HG03095 (cell line): Measurements from ENCODE around the gene CEACAM6.
"Not testable (repeated sequence)": the region's sequence is repeated elsewhere in the genome, so short reads cannot be mapped to it uniquely, and the experiment has no call there.

Experiments
- ATAC-seq: cut with Tn5 transposase; IDR thresholded peaks from one replicate; pipeline ENCODE4 v1.9.1; 2021; ENCODE audit warnings: moderate library complexity; ENCODE audit not compliant: unreplicated experiment

The CEACAM6 gene

DNA sequence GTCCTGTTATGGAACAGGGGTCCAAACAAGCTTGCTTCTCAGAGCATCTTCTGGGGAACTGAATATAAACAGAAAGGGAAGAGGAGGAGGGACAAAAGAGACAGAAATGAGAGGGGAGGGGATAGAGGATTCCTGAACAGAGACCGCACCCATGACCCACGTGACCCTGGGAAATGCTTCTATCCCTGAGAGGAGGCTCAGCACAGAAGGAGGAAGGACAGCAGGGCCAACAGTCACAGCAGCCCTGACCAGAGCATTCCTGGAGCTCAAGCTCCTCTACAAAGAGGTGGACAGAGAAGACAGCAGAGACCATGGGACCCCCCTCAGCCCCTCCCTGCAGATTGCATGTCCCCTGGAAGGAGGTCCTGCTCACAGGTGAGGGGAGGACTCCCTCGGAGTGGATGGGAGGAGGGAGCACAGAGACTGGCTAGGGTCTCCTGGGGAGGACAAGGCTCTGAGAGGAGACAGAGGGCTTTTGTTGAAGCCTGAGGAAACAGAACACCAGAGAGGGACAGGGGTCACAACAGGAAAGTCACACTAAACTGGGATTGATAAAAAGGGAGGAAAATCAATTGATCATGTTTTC lies at the start of gene CEACAM6:
TSS of gene CEACAM6 (plus strand) at position 203 of the 586 bp plus-strand sequence. CDS start at position 312, 109 bp downstream.
- ATAC-seq = no peak

DNA sequence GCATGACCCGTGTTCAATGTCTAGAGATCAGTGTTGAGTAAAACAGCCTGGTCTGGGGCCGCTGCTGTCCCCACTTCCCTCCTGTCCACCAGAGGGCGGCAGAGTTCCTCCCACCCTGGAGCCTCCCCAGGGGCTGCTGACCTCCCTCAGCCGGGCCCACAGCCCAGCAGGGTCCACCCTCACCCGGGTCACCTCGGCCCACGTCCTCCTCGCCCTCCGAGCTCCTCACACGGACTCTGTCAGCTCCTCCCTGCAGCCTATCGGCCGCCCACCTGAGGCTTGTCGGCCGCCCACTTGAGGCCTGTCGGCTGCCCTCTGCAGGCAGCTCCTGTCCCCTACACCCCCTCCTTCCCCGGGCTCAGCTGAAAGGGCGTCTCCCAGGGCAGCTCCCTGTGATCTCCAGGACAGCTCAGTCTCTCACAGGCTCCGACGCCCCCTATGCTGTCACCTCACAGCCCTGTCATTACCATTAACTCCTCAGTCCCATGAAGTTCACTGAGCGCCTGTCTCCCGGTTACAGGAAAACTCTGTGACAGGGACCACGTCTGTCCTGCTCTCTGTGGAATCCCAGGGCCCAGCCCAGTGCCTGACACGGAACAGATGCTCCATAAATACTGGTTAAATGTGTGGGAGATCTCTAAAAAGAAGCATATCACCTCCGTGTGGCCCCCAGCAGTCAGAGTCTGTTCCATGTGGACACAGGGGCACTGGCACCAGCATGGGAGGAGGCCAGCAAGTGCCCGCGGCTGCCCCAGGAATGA lies 48.4 kb upstream of the CEACAM6 start:
- ATAC-seq = no peak

DNA sequence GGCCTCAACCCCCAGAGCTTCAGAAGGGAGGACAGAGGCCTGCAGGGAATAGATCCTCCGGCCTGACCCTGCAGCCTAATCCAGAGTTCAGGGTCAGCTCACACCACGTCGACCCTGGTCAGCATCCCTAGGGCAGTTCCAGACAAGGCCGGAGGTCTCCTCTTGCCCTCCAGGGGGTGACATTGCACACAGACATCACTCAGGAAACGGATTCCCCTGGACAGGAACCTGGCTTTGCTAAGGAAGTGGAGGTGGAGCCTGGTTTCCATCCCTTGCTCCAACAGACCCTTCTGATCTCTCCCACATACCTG lies 47.9 kb upstream of the CEACAM6 start:
- no peak for ATAC-seq

DNA sequence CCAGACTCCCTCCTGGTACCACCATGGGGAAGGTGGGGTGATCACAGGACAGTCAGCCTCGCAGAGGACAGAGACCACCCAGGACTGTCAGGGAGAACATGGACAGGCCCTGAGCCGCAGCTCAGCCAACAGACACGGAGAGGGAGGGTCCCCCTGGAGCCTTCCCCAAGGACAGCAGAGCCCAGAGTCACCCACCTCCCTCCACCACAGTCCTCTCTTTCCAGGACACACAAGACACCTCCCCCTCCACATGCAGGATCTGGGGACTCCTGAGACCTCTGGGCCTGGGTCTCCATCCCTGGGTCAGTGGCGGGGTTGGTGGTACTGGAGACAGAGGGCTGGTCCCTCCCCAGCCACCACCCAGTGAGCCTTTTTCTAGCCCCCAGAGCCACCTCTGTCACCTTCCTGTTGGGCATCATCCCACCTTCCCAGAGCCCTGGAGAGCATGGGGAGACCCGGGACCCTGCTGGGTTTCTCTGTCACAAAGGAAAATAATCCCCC lies 47.4 kb upstream of the CEACAM6 start:
- ATAC-seq = no peak

DNA sequence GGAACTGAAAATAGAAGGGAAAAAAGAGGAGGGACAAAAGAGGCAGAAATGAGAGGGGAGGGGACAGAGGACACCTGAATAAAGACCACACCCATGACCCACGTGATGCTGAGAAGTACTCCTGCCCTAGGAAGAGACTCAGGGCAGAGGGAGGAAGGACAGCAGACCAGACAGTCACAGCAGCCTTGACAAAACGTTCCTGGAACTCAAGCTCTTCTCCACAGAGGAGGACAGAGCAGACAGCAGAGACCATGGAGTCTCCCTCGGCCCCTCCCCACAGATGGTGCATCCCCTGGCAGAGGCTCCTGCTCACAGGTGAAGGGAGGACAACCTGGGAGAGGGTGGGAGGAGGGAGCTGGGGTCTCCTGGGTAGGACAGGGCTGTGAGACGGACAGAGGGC lies 46.8 kb upstream of the CEACAM6 start, which contains the start of gene CEACAM5:
TSS of gene CEACAM5 (plus strand) at position 146 of the 400 bp plus-strand sequence. CDS start at position 252, 106 bp downstream.
- ATAC-seq = no peak

DNA sequence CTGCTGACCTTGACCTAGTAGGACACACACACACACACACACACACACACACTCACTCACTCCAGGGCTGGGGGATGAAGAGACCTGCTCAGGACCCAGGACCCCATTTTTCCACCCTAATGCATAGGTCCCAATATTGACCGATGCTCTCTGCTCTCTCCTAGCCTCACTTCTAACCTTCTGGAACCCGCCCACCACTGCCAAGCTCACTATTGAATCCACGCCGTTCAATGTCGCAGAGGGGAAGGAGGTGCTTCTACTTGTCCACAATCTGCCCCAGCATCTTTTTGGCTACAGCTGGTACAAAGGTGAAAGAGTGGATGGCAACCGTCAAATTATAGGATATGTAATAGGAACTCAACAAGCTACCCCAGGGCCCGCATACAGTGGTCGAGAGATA lies 45.8 kb upstream of the CEACAM6 start:
- ATAC-seq = not testable (repeated sequence)

DNA sequence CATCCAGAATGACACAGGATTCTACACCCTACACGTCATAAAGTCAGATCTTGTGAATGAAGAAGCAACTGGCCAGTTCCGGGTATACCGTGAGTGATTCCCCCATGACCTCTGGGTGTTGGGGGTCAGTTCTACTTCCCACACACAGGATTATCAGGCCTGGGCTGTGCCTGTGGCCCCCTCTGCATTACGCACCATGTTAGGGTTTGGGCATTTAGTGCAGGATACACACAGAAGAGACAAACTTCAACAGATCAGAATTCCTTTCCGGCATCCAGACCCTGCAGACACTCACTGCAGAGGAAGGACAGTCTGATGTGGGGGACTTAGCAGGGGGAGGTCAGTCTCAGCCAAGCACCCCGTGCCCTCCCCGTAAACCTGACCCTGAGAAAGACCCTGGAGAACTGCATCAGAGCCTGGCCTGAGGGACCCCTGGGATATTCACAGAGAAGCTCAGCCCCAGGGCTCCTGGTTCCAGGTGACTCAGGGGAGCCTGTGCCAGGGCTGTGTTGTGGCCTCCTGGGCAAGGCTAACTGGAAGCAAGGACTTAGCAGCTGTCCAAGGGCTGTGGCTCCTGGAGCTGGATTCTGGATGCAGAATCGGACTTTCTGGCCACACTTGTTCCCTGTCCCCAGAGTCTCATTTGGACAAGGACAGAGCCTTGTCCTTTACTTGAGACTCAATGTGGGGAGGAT lies 45.2 kb upstream of the CEACAM6 start:
- ATAC-seq = no peak

DNA sequence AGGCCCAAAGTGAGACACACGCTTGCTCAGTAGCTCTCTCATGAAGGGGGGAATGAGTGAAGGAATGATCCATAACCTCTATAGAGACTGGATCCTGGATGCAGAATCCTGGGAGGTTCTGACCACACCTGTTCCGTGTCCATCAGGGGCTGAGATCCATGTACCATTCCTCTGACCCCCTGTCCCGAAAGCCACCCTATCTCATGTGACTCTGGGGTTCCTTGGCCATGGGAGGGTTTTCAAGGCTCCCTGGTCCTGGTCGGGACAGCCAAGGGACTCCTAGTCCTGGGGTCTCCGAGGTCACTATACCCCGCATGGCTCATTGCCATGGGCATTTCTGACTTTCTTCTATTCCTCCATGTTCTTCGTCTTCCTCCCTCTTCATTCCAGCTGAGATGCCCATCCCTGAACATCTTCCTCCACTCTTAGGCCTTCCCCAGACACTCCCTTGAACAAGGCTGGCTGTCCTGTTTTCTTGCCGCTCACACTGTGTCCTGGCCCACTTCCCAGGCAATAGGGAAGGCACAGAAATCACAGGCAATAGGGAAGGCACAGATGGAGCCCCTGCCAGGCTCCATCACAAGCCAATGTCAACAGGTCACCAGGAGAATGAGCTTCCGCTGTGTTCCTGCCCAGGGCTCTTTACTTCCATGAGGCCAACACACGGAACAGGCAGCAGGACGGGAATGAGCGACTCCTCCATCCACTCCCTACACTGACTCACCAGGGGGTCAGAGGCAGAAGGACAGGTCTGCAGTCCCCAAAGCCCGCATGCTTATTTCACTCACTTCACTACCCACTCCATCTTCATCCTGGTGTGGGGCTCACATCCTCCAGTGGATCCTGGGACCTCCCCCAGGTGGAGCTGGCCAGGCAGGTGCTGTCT lies 43.7 kb upstream of the CEACAM6 start:
- no peak for ATAC-seq

DNA sequence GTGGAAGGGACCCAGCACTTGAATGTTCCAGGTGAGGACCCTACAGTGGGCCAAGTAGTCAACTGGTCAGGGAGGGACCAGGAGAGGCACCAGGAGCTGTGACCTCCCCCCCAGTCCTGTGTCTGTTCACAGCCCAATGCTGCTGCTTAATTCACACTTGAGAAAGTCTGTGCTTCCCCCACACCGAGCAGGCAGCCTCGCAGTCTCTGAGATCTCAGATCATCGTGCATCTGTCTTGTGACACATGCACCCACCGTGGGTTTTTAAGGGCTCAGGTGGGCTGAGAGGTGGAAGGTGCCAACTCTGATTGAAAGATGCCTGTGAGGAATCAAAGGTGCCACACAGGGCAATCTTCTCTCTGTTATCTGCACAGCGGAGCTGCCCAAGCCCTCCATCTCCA lies 40.7 kb upstream of the CEACAM6 start:
- no peak for ATAC-seq

GRCh38 chr19:41718761-41719160 lies 36.6 kb upstream of the CEACAM6 start:
- no peak for ATAC-seq

DNA sequence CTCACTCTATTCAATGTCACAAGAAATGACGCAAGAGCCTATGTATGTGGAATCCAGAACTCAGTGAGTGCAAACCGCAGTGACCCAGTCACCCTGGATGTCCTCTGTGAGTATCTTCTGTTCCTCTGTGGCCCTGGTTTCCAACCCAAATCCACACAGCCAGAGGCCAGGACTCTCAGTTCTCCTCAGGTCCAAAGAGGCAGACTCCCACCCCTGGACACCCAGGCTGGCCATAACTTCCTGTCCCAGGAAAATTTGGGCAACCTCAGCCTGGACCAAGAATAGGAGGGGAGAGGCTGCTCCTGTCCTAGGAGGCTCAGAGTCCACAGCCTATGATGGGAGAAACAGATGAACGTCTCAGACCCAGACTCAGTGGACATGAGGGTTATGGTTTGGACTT lies 35.2 kb upstream of the CEACAM6 start:
- ATAC-seq = no peak

DNA sequence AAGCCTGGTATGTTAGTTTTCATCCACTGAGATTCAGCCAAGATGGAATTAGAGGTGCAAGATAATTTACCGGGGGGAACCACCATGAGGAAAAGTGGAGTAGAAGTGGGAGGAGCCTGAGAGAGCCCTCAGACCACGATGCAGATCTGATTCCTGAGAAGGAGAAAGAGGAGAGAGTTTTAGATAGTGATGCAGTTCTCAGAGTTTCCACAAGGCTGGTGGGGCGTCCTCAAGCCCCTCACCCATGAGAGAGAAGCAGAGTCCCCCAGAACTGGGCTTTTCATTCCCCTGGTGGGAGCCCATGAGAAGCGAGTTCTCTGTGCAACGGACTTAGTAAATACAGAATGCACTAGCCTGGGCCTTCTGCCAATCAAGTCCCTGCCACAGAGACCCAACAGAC lies 28.8 kb upstream of the CEACAM6 start:
- ATAC-seq = no peak

DNA sequence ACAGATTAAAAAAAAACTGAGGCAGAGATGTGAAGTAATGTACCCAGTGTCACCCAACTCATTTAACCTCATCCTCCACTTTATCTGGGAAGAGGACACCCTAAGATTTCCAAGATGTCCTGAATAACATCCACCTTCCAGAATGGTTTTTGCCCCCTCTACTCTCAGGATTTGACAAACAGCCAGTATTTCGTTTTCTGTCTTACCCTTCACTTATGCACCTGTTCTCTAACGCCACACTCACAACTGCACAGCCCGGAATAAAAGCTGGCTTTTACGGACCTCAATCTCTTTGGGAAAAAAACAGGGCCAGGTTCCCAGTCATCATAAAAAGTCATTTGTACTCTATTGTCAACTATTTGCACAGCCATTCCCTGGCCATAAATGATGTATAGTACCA lies 21.2 kb upstream of the CEACAM6 start:
- no peak for ATAC-seq

DNA sequence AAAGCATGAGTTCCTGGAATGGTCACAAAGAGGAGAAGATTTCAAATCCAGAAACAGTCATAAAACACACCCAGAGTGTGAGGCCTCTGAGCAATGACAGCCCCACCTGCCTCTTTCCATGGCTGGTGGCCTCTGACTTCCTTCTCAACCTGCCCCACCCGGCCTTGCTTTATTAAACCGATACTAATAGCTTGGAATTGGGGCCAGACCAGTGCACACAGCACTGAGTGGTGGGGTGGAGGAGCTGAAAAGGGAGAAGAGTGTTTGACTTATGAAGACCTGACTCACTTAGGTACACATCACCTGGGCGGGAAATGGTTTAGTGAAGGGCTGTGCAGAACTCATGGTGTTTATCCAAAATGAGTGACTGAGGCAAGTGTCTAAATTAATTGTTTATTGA lies 20.7 kb upstream of the CEACAM6 start:
- no peak for ATAC-seq

- ATAC-seq = no peak
Observed at GRCh38 chr19:41735071-41735600, 20.2 kb upstream of the CEACAM6 start.

GRCh38 chr19:41739361-41739760 lies 16.0 kb upstream of the CEACAM6 start:
- ATAC-seq = no peak

DNA sequence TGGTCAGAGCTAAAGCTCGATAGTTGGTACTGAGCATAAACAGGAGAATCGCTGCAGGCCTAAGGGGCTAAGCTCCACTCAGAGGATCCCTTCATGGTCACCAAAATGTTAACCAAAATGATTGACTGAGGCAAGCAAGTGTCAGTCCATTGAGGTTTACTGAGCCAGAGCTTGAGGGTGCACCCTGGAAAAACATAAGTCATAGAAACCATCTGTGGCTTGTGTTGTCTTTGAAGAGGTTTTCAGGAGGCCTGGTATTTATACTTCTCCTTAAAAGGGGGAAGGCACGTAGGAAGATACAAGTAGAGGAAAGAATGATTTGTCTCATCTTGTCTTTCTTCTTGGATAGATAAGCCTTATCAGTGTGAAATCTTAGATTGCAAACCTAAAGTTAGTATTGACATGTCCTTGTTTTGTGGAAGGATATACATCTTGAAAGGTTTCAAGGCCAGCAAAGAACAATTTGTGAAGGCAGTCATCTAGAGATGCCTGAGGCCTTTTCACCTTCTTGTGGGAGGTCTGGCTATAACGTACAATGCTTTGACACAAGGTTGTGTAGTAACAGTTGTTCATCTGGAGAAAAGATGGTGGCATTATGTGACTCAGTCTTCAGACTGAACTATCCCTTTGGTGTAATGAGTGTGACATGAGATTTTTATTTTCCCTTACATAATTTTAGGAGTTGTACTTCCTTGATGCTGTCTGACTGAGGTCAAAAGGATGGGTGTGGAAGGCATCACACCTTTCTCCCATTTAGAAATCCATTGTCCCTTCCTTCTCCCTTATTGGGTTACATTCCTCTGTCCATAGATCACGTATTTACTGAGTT lies 14.7 kb upstream of the CEACAM6 start:
- no peak for ATAC-seq

DNA sequence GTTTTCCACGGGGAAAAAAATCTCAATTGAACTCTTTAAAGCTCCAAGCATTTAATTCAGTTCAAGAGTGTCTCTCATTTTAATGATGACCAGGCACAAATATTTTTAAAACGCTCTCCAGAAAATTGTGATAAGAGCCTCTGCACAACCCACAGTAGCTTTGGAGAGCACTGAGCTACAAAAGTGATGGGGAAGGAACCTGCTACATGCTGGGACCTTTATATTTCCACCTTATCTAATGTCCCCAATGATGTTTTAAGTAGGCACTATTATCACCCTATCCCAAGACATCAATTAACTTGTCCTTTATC lies 14.1 kb upstream of the CEACAM6 start:
- no peak for ATAC-seq

- no peak for ATAC-seq
Observed at GRCh38 chr19:41744850-41745249, 10.5 kb upstream of the CEACAM6 start.

DNA sequence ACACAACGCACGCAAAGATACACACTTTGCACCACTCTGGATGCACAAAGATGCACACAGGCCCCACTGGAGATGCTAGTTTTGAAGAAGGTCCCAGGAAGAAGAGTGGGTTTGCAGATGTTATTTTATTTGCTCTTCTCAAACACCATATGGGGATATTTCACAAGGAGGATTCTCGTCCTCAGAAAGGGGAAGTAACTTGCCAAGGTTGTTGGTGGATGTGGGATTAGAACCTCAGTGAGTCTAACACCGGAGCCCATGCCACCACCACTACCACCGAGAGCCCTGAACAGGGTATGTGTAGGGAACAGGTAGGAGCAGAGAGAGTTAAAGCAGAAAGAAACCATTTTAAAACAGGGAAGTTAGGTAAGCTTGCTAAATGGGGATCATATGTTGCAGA lies 9.6 kb upstream of the CEACAM6 start:
- no peak for ATAC-seq
